ENCODE data around the gene FOXR1.

GRCh38 chr11:119006656-119007055, 35.1 kb downstream of the FOXR1 start:
- TF ChIP-seq CTCF (IDR thresholded peaks at IDR 0.05) (no peak), POLR2A (IDR thresholded peaks at IDR 0.05) (no peak)
